Large intestine (tissue), 3 donors: ENCODE results near the gene CTXN3. TPM values are rescaled to one million over a fixed set of nuclear protein-coding genes. Genes with fewer than 3 reads are reported as not detected.

ENCODE experiments used
- DNase-seq, 2 donors: peaks; one replicate each; pipeline versions ENCODE4 v3.0.0 to v3.0.0-alpha.2; 2013
- H3K27ac ChIP-seq: one replicate; pipeline ENCODE4 v1.5.1; 2013; ENCODE audit warnings: low read length
- H3K27me3 ChIP-seq: 2 replicates; pipeline ENCODE4 v1.6.1; 2013; ENCODE audit warnings: low read length; ENCODE audit not compliant: control insufficient read depth, insufficient read depth
- H3K36me3 ChIP-seq: 2 replicates; pipeline ENCODE4 v1.6.1; 2013; ENCODE audit warnings: low read length; ENCODE audit not compliant: control insufficient read depth, insufficient read depth
- H3K4me1 ChIP-seq: one replicate; pipeline ENCODE4 v1.6.1; 2013; ENCODE audit warnings: low read length; ENCODE audit not compliant: control insufficient read depth, insufficient read depth
- H3K4me3 ChIP-seq: one replicate; pipeline ENCODE4 v1.5.1; 2013; ENCODE audit warnings: low read length
- H3K9me3 ChIP-seq: one replicate; pipeline ENCODE4 v1.6.1; 2013; ENCODE audit warnings: mild to moderate bottlenecking, low read depth, low read length, moderate library complexity; ENCODE audit not compliant: control insufficient read depth
- WGBS: methylation state at CpG from one replicate; pipeline ENCODE4 v1.1.5; 2013; ENCODE audit warnings: low lambda C conversion rate; ENCODE audit not compliant: insufficient coverage; 5-methylcytosine and 5-hydroxymethylcytosine counted together
- polyA plus RNA-seq: library from polyadenylated mRNA; unstranded; fragments of 120-200 nt; gene quantifications from one replicate; pipeline ENCODE4 v1.2.1, GENCODE V29; 2013

CTXN3 gene
- polyA plus RNA-seq, 1 donor, result not detected

DNA sequence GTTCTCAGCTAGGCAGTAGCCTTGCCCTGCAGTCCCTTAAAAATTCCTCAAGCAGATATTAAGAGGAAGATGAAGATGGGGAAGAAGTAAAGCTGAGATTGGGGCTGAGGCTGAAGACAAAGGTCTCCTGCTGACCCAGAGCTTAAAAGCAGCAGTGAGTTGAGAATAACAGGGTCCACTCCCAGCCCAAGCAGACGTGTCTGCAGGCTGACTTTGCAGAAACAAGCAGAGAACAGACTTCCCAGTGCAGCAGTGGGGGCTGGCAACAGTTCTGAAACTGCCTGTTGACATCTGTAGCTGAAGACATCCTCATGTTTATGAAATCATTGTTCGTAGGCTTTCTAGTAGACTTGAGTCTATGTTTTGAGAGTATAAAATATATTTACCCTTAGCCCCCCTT lies 1.1 kb downstream of the CTXN3 start:
- WGBS, result no CpG with 5 or more reads among the region's 2 CpGs
- no peak for DNase-seq

DNA sequence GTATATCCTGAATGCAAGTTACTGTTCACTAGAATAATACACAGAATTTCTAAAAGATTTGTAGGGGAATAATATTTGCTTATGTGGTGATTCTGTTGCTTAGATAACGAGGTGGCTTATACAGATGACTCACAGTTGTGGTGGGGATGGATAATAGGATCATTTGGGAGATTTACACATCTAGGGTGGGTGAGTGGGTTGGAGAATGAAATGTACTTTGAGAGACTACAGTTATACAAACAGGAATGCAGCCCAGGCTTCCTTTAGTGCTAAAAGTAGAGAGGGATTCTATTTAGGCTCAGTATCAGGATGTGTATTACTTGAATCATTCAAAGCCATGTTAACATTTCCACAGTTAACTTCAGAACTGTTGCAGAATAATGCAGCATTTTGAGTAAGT lies 1.8 kb downstream of the CTXN3 start:
- H3K27ac ChIP-seq, result no peak overlapping the region
- WGBS, result no CpG with 5 or more reads among the region's 1 CpG

More for the DNA sequence above, 1.1 kb downstream of the CTXN3 start:
- Histone ChIP-seq H3K9me3 (no peaks in the 10 kb centered on the region), H3K27ac (no peak overlapping the region), H3K36me3 (no peaks in the 10 kb centered on the region), H3K4me3 (no peak overlapping the region), H3K27me3 (peaks cover 6% of the 10 kb centered on the region), H3K4me1 (no peaks in the 10 kb centered on the region)

DNA sequence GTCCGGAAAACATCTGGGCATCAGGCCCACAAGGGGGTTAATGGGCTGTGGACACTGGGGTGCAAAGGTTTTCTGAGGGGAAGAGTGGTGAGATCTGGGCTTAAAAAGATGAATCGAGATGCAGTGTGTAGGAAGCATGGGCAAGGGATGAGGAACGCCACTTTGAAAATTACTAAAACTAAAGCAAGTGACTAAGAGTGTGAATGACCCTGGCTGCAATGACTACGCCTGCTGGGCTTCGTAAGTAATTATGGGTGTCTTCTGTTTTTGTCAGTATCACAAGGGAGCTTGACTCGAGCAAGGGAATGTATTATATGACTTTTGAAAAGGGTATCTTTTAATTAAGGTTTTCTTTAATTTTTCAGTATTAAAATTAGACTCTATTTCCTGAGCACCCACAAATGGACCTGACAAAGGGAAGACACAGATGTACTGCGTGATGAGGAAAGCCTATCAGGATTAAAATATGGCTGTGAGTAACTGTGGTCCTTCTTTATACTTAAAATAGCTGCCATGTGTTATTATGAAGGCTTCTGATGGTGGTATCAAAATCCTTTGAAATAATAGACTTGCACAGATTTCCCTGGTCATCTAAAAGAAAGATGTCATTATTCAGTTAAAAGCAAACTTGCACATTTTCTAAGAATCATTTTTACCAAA lies 4.2 kb downstream of the CTXN3 start:
- Histone ChIP-seq H3K4me1 (no peaks in the 10 kb centered on the region), H3K27me3 (peaks cover 6% of the 10 kb centered on the region), H3K36me3 (no peaks in the 10 kb centered on the region), H3K9me3 (no peaks in the 10 kb centered on the region), H3K27ac (no peak overlapping the region), H3K4me3 (no peak overlapping the region)
- DNase-seq, result no peak
- WGBS, result 73% methylated on average over 3 of the region's 7 CpGs

More for the DNA sequence above, 1.8 kb downstream of the CTXN3 start:
- no peaks in the 10 kb centered on the region for H3K36me3 ChIP-seq
- no peak for DNase-seq
- H3K4me3 ChIP-seq, result no peak overlapping the region
- H3K4me1 ChIP-seq, result no peaks in the 10 kb centered on the region
- no peaks in the 10 kb centered on the region for H3K9me3 ChIP-seq
- peaks cover 6% of the 10 kb centered on the region for H3K27me3 ChIP-seq

DNA sequence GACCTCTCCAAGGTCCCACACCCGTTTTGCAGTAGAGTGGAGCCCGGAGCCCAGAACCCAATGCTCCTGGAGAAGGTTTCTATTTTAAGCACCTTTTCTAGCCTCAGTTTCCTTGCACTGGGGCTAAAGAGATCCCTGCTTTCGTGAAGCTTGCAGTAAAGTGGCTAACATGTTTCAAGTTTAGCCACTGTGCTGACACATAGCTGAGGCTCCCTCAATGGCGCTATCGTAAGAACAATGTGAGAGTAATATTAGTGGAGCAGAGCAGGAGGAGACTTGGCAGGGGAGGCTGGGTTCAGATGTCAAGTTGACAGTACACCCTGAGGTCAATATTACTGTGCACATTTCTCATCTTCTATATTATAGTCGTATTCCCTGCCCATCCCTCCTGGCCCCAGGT lies 7.9 kb downstream of the CTXN3 start:
- Histone ChIP-seq H3K4me1 (no peaks in the 10 kb centered on the region), H3K27me3 (peaks cover 2% of the 10 kb centered on the region), H3K27ac (no peak overlapping the region), H3K9me3 (no peaks in the 10 kb centered on the region), H3K4me3 (no peak overlapping the region), H3K36me3 (no peaks in the 10 kb centered on the region)
- WGBS, result no CpG with 5 or more reads among the region's 6 CpGs
- no peak for DNase-seq

DNA sequence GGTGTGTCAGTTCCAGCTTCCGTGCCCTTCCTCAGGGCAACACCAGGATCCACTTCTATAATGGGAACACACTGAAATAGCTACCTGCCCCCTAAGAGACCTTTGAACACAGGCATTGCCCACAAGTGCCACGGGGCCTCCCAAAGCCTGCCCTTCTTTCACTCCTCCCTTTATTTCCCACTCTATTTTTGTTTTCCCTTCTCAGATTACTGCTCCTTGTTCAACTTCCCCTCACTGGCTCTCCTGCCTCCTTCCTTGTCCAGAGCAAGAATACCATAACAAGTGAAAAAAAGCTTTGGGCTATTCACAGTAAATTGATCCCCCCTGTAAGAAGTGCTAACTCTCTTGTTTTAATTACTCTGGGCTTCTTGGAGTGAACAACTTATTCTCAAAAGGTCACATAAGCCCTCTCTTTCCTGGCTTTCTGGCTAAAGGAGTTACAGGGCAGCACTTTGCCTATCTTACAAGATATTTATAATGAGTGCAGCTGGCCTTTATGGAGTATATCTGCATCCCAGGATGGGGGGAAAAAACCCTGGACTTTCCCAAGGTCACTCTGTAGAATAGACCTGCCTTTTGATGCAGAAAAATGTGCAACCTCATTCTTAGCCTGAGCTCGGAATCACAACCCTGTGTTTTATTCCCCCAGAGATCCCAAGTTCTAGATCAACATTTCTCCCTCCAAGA lies 11.3 kb downstream of the CTXN3 start:
- Histone ChIP-seq H3K27ac (no peak overlapping the region), H3K36me3 (no peaks in the 10 kb centered on the region), H3K9me3 (no peaks in the 10 kb centered on the region), H3K4me1 (no peaks in the 10 kb centered on the region), H3K27me3 (no peaks in the 10 kb centered on the region), H3K4me3 (no peak overlapping the region)
- DNase-seq, result no peak
- 0% methylated on average over 1 of the region's 3 CpGs for WGBS

DNA sequence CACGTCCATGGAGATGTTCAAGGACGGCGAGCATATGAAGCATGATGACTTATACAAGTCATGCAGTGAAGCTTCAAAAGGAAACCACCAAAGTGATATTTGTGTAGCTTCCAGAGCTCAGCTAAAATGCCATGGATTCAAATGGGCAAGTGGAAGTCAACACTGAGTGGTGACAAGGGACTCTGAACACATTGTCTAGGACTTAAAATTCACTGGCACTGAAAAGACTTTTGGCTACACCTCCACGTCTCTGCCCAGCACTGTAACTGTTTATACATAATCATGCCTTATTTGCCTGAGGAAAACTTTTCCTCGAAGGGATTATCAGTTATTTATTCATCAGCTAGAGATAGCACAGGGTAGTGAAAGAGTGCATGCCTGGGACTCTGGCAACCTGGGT lies 15.2 kb downstream of the CTXN3 start:
- no peak overlapping the region for H3K27ac ChIP-seq
- no peaks in the 10 kb centered on the region for H3K4me1 ChIP-seq

DNA sequence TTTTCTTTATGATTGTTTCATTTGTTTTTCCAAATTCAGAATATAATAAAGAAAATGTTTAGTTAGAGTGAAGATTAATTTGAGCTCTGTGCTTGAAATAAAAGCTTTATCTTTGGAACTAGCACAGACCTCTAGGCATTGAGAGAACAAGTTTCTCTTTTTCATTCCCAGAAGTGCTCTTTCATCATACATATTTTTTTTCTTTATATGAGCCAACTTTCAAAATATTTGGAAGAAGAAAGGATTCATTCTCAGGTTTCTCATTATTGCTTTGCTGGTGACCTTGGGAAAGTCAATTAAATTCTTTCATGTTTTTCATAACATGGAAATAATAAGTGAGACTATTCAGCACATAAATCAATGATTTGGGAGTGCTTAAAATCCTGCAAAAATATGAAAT lies 16.8 kb downstream of the CTXN3 start:
- no peaks in the 10 kb centered on the region for H3K36me3 ChIP-seq
- no peaks in the 10 kb centered on the region for H3K9me3 ChIP-seq
- no peaks in the 10 kb centered on the region for H3K4me1 ChIP-seq
- H3K4me3 ChIP-seq, result no peak overlapping the region
- no peaks in the 10 kb centered on the region for H3K27me3 ChIP-seq
- no peak overlapping the region for H3K27ac ChIP-seq
- no peak for DNase-seq

More for the DNA sequence above, 15.2 kb downstream of the CTXN3 start:
- Histone ChIP-seq H3K9me3 (no peaks in the 10 kb centered on the region), H3K27me3 (no peaks in the 10 kb centered on the region), H3K36me3 (no peaks in the 10 kb centered on the region), H3K4me3 (no peak overlapping the region)
- WGBS, result no CpG with 5 or more reads among the region's 5 CpGs
- DNase-seq, result no peak

DNA sequence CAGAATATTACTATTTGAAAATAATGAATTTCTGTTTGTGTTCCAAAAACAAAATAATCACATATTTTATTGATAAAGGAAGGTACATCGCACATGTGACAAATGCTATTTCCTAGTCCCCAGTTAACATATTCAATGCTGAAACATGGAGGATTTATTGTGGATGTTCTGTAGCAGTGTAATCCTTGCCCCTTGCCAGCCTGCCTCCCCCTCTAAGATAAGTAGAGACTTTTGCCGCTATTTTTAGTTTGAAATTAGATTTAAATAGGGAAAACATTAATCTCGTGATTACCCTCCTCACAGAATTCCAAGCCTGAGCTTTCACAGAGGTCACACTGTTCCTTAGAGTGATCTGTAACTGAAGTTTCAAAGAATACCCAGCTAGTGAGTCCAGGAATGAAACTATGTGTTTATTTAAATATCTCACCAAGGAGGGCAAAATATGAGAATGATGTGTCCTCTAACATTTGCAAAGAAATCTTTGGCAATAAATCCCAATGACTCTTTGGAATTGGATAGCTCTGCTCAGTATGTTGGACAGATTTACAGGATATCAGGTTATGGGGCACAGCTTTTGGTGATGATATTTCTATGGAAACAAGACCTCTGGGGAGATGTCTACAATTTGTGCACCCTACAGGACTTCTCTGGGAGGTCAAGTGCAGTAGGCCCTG lies 17.3 kb downstream of the CTXN3 start:
- H3K27me3 ChIP-seq, result no peaks in the 10 kb centered on the region
- 93% methylated on average over 2 of the region's 3 CpGs for WGBS
- DNase-seq, result no peak
- no peaks in the 10 kb centered on the region for H3K4me1 ChIP-seq
- H3K9me3 ChIP-seq, result no peaks in the 10 kb centered on the region
- no peaks in the 10 kb centered on the region for H3K36me3 ChIP-seq
- no peak overlapping the region for H3K4me3 ChIP-seq
- H3K27ac ChIP-seq, result no peak overlapping the region

DNA sequence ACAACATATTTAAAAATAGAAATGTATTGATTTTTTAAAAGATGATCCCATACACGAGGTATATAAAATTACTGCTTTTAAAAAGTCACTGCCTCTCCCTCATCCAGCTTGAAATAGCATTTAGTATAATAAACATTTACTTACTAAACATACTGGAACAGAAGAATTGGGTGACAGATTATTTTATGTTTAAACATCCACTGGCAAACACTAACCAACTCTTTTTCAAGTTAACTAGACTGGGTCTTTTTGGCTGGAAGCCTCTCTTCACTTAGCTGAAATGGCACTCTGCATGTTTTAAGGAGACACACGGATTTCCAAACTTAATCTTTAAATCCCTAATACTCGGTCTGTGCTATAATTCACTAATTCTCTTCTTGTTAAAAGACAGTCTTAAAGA lies 19.0 kb downstream of the CTXN3 start:
- Histone ChIP-seq H3K9me3 (no peaks in the 10 kb centered on the region), H3K27ac (no peak overlapping the region), H3K27me3 (no peaks in the 10 kb centered on the region), H3K4me1 (no peaks in the 10 kb centered on the region), H3K36me3 (no peaks in the 10 kb centered on the region), H3K4me3 (no peak overlapping the region)
- 0% methylated on average over 1 of the region's 3 CpGs for WGBS
- no peak for DNase-seq

DNA sequence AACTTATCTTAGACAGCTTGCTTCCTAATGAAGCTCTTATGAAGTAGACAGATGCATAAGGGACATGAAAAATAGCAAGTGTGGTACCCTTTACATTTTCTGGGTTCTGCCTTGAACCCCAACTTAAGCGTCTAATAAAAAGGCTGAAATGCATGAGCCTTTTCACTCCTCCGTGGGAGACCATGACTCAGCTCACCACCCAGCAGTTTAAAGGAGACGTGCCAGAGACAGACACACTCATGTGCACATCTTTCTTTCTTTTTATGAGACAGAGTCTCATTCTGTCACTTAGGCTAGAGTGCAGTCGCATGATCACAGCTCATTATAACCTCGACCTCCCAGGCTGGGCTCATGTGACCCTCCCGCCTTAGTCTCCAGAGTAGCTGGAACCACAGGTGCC lies 22.3 kb downstream of the CTXN3 start:
- WGBS, result 100% methylated on average over 1 of the region's 6 CpGs

More for the DNA sequence above, 22.3 kb downstream of the CTXN3 start:
- Histone ChIP-seq H3K4me3 (no peak overlapping the region), H3K4me1 (no peaks in the 10 kb centered on the region), H3K27ac (no peak overlapping the region), H3K9me3 (no peaks in the 10 kb centered on the region), H3K36me3 (no peaks in the 10 kb centered on the region), H3K27me3 (no peaks in the 10 kb centered on the region)
- DNase-seq, result no peak
